H1 (cell line): ENCODE measurements around the gene PLXND1. TPM values are rescaled to one million over a fixed set of nuclear protein-coding genes. Genes with fewer than 3 reads are reported as not detected.

Source experiments
- CTCF ChIA-PET: fragments of 300-600 bp; sonication (Branson Sonifier 250); formaldehyde crosslinking; loops from one replicate; lab custom pipeline; 2021; ENCODE audit not compliant: partially characterized antibody; lab: Charles Lee
- POLR2A ChIA-PET: fragments of 300-600 bp; sonication (Branson Sonifier 250); formaldehyde crosslinking; loops from one replicate; lab custom pipeline; 2021; ENCODE audit warnings: inconsistent platforms; ENCODE audit not compliant: partially characterized antibody; lab: Charles Lee
- DNase-seq, 2 experiments: peaks; one replicate each; pipeline versions ENCODE4 v3.0.0 to v3.0.0-alpha.2; 2010 to 2022; ENCODE audit warnings: low spot score in 2 of 2, low read depth in 1 of 2, mixed read lengths in 1 of 2
- FAIRE-seq: peaks from 2 replicates; lab custom pipeline; 2011; peaks lifted over from hg19 to GRCh38; lab: Jason Lieb, UNC
- H2AFZ ChIP-seq: 2 replicates; pipeline ENCODE4 v1.8.1; 2012; ENCODE audit warnings: low read length, inconsistent platforms
- H2AK5ac ChIP-seq: 2 replicates; pipeline ENCODE4 v1.6.1; 2013; ENCODE audit warnings: low read depth, low read length
- H2BK120ac ChIP-seq: replicated peaks from 2 replicates; pipeline ENCODE3; 2013; ENCODE audit warnings: low read depth, low read length, inconsistent platforms
- H2BK12ac ChIP-seq: 2 replicates; pipeline ENCODE4 v1.6.1; 2013; ENCODE audit warnings: low read depth, low read length
- H2BK15ac ChIP-seq: 2 replicates; pipeline ENCODE4 v1.6.1; 2013; ENCODE audit warnings: low read length
- H2BK20ac ChIP-seq: 2 replicates; pipeline ENCODE4 v1.6.1; 2013; ENCODE audit warnings: low read length
- H2BK5ac ChIP-seq: 2 replicates; pipeline ENCODE4 v1.6.1; 2013; ENCODE audit warnings: low read depth, low read length
- H3K14ac ChIP-seq: 2 replicates; pipeline ENCODE4 v1.6.1; 2013; ENCODE audit warnings: inconsistent platforms; ENCODE audit not compliant: insufficient read length
- H3K18ac ChIP-seq: 2 replicates; pipeline ENCODE4 v1.6.1; 2013; ENCODE audit warnings: low read length; ENCODE audit errors: extremely low read depth
- H3K23ac ChIP-seq: 2 replicates; pipeline ENCODE4 v1.6.1; 2013; ENCODE audit warnings: inconsistent platforms; ENCODE audit not compliant: insufficient read length
- H3K23me2 ChIP-seq: 2 replicates; pipeline ENCODE4 v1.6.1; 2013; ENCODE audit warnings: low read depth, low read length
- H3K27ac ChIP-seq: 2 replicates; pipeline ENCODE4 v1.6.1; 2011; ENCODE audit warnings: low read depth, low read length, inconsistent platforms
- H3K27me3 ChIP-seq, 4 experiments: replicated peaks in 1 of 4; 1 replicate in 1 of 4; 2 replicates in 3 of 4; pipeline versions ENCODE4 v1.6.1 to v1.8.1; 2011 to 2013; ENCODE audit warnings: low read length in 3 of 4, mild to moderate bottlenecking in 3 of 4, inconsistent platforms in 2 of 4, mixed read lengths in 2 of 4, moderate library complexity in 1 of 4; ENCODE audit not compliant: control insufficient read depth in 3 of 4, insufficient read depth in 3 of 4; ENCODE audit errors: extremely low read depth in 1 of 4
- H3K36me3 ChIP-seq, 4 experiments: 2 replicates each; pipeline versions ENCODE4 v1.6.1 to v1.8.1; 2011 to 2013; ENCODE audit warnings: mild to moderate bottlenecking in 4 of 4, low read length in 3 of 4, moderate library complexity in 2 of 4, control low read depth in 1 of 4, inconsistent platforms in 1 of 4; ENCODE audit not compliant: insufficient read depth in 4 of 4, control insufficient read depth in 2 of 4
- H3K4ac ChIP-seq: replicated peaks from 2 replicates; pipeline ENCODE3; 2013; ENCODE audit warnings: low read length, low read depth, mixed read lengths, inconsistent platforms; ENCODE audit not compliant: insufficient read length
- H3K4me1 ChIP-seq, 4 experiments: replicated peaks in 1 of 4; 1 replicate in 1 of 4; 2 replicates in 3 of 4; pipeline versions ENCODE4 v1.6.1 to v1.8.1; 2011 to 2013; ENCODE audit warnings: low read length in 3 of 4, inconsistent platforms in 2 of 4, mixed read lengths in 1 of 4; ENCODE audit not compliant: insufficient read depth in 4 of 4, control insufficient read depth in 3 of 4
- H3K4me2 ChIP-seq, 2 experiments: 2 replicates each; pipeline versions ENCODE4 v1.6.1 to v1.8.1; 2011 to 2013; ENCODE audit warnings: low read depth in 2 of 2, low read length in 2 of 2, control low read depth in 1 of 2, inconsistent platforms in 1 of 2, mild to moderate bottlenecking in 1 of 2; ENCODE audit not compliant: insufficient read depth in 1 of 2
- H3K4me3 ChIP-seq, 4 experiments: fragments of 200-600, 300-600 bp in 1 of 4; sonication (generic), shearing (Covaris generic), sonication (Bioruptor Twin) in 1 of 4; 2 replicates each; pipeline versions ENCODE4 v1.5.1 to v1.8.1; 2011 to 2016; ENCODE audit warnings: low read length in 4 of 4, low read depth in 3 of 4, control low read depth in 2 of 4, inconsistent platforms in 2 of 4, mild to moderate bottlenecking in 2 of 4, mixed read lengths in 1 of 4, moderate library complexity in 1 of 4; ENCODE audit not compliant: insufficient read depth in 2 of 4; ENCODE audit errors: extremely low read depth in 1 of 4
- H3K56ac ChIP-seq: replicated peaks from 2 replicates; pipeline ENCODE3; 2013; ENCODE audit warnings: low read depth, mild to moderate bottlenecking, mixed read lengths, low read length, inconsistent platforms; ENCODE audit not compliant: insufficient read length
- H3K79me1 ChIP-seq: 2 replicates; pipeline ENCODE4 v1.6.1; 2013; ENCODE audit warnings: low read depth, low read length, control low read depth
- H3K79me2 ChIP-seq, 2 experiments: 2 replicates each; pipeline versions ENCODE4 v1.6.1 to v1.8.1; 2012 to 2013; ENCODE audit warnings: low read length in 2 of 2, mild to moderate bottlenecking in 2 of 2, inconsistent platforms in 1 of 2; ENCODE audit not compliant: insufficient read depth in 2 of 2, control insufficient read depth in 1 of 2
- H3K9ac ChIP-seq, 4 experiments: replicated peaks in 1 of 4; 1 replicate in 1 of 4; 2 replicates in 3 of 4; pipeline versions ENCODE4 v1.6.1 to v1.8.1; 2011 to 2013; ENCODE audit warnings: low read depth in 3 of 4, low read length in 3 of 4, control low read depth in 2 of 4, mild to moderate bottlenecking in 2 of 4, moderate library complexity in 2 of 4, inconsistent platforms in 1 of 4; ENCODE audit errors: extremely low read depth in 1 of 4
- H3K9me3 ChIP-seq, 2 experiments: 2 replicates each; pipeline versions ENCODE4 v1.6.1 to v1.8.1; 2012 to 2013; ENCODE audit warnings: mild to moderate bottlenecking in 2 of 2, moderate library complexity in 2 of 2, control low read depth in 1 of 2, inconsistent platforms in 1 of 2, low read depth in 1 of 2, low read length in 1 of 2, mixed read lengths in 1 of 2; ENCODE audit not compliant: insufficient read depth in 2 of 2
- H4K20me1 ChIP-seq, 2 experiments: replicated peaks in 1 of 2; 2 replicates each; pipeline versions ENCODE3 to v1.8.1; 2011 to 2013; ENCODE audit warnings: inconsistent platforms in 2 of 2, low read length in 2 of 2, mild to moderate bottlenecking in 1 of 2; ENCODE audit not compliant: insufficient read depth in 2 of 2, control insufficient read depth in 1 of 2
- H4K5ac ChIP-seq: 2 replicates; pipeline ENCODE4 v1.6.1; 2013; ENCODE audit warnings: low read length, low read depth, mixed read lengths, inconsistent platforms; ENCODE audit not compliant: insufficient read length
- H4K8ac ChIP-seq: 2 replicates; pipeline ENCODE4 v1.8.0; 2013; ENCODE audit warnings: mild to moderate bottlenecking, moderate library complexity, low read length, inconsistent platforms; ENCODE audit not compliant: insufficient read depth; ENCODE audit errors: extremely low read depth
- H4K91ac ChIP-seq: replicated peaks from 2 replicates; pipeline ENCODE3; 2013; ENCODE audit warnings: low read length, mixed read lengths, inconsistent platforms; ENCODE audit not compliant: insufficient read length
- BACH1 ChIP-seq: IDR thresholded peaks from 2 replicates; pipeline ENCODE4 v1.6.1; 2012; ENCODE audit warnings: low read length, improper control_type of control experiment
- CEBPB ChIP-seq: IDR thresholded peaks from 2 replicates; pipeline ENCODE4 v1.6.1; 2012; ENCODE audit warnings: low read depth, low read length
- EZH2 ChIP-seq: fragments of 200-600 bp; sonication (generic); IDR thresholded peaks from 2 replicates; pipeline ENCODE4 v1.7.1; 2012; ENCODE audit warnings: low read depth, mild to moderate bottlenecking, moderate library complexity, low read length, inconsistent platforms; ENCODE audit not compliant: severe bottlenecking
- JUND ChIP-seq: IDR thresholded peaks from 2 replicates; pipeline ENCODE4 v1.6.1; 2011; ENCODE audit warnings: mild to moderate bottlenecking, improper control_type of control experiment, low read length
- NANOG ChIP-seq: IDR thresholded peaks from 2 replicates; pipeline ENCODE4 v1.6.1; 2011; ENCODE audit warnings: low read length, low read depth, mild to moderate bottlenecking, inconsistent platforms; ENCODE audit not compliant: insufficient read depth, poor library complexity, severe bottlenecking
- RXRA ChIP-seq: IDR thresholded peaks from 2 replicates; pipeline ENCODE4 v1.6.1; 2011; ENCODE audit warnings: low read depth, mild to moderate bottlenecking, low read length, moderate library complexity; ENCODE audit not compliant: insufficient read depth
- SIN3A ChIP-seq, 2 experiments: IDR thresholded peaks in 1 of 2; conservative IDR thresholded peaks in 1 of 2; 2 replicates each; pipeline ENCODE4 v1.6.1; 2011 to 2012; ENCODE audit warnings: low read length in 2 of 2, improper control_type of control experiment in 1 of 2, low read depth in 1 of 2, mild to moderate bottlenecking in 1 of 2
- TBP ChIP-seq: IDR thresholded peaks from 2 replicates; pipeline ENCODE4 v1.6.1; 2011; ENCODE audit warnings: low read depth, low read length, improper control_type of control experiment
- WGBS, 2 experiments: shearing (Covaris generic) in 1 of 2; methylation state at CpG; one replicate each; pipeline versions ENCODE4 v1.1.6 to v1.1.7; 2013 to 2015; ENCODE audit warnings: low lambda C conversion rate in 2 of 2, mixed read lengths in 2 of 2, inconsistent platforms in 1 of 2, low coverage in 1 of 2, missing lambda C conversion rate in 1 of 2; ENCODE audit not compliant: insufficient replicate concordance in 2 of 2, insufficient coverage in 1 of 2, insufficient read length in 1 of 2; ENCODE audit errors: extremely low coverage in 1 of 2, missing lambda C conversion rate in 1 of 2; 5-methylcytosine and 5-hydroxymethylcytosine counted together
- polyA plus RNA-seq, 7 experiments: library from polyadenylated mRNA; depleted of rRNA in 3 of 7; stranded (reverse) in 5 of 7; unstranded in 2 of 7; fragments of >200 nt in 5 of 7; fragments of 200-250 nt in 2 of 7; gene quantifications; 1 replicate in 5 of 7; 2 replicates in 1 of 7; 4 replicates in 1 of 7; pipeline versions ENCODE4 v1.2.1 to v1.2.3, GENCODE V29; 2011 to 2013; ENCODE audit warnings: missing spikeins in 2 of 7, mixed read lengths in 2 of 7
- total RNA-seq: library from RNA; stranded (reverse); fragmentation: NEBNext Ultra II Directional; extraction: Animal tissue kit (Norgen Biotek cat#: 25700); gene quantifications from 2 replicates; pipeline ENCODE4 v1.2.1, GENCODE V29; 2021
- TF ChIP-seq, protein P1 (sequence below), 3 experiments: IDR thresholded peaks; 1 replicate in 2 of 3; 2 replicates in 1 of 3; pipeline versions ENCODE4 v1.5.1 to v1.6.1; 2011; ENCODE audit warnings: low read length in 3 of 3, mild to moderate bottlenecking in 3 of 3, inconsistent platforms in 2 of 3, low read depth in 1 of 3, moderate library complexity in 1 of 3; ENCODE audit not compliant: insufficient read depth in 1 of 3; ENCODE audit errors: control extremely low read depth in 1 of 3
- TF ChIP-seq, protein P2 (sequence below): IDR thresholded peaks from 2 replicates; pipeline ENCODE4 v1.6.1; 2011; ENCODE audit warnings: low read length, improper control_type of control experiment

PLXND1 gene
- total and polyA plus RNA-seq, 2 of the 8 experiments (the other 6 are each of a cell fraction or from before 2014, with no cell fraction given): 17.7 to 66.4 TPM

DNA sequence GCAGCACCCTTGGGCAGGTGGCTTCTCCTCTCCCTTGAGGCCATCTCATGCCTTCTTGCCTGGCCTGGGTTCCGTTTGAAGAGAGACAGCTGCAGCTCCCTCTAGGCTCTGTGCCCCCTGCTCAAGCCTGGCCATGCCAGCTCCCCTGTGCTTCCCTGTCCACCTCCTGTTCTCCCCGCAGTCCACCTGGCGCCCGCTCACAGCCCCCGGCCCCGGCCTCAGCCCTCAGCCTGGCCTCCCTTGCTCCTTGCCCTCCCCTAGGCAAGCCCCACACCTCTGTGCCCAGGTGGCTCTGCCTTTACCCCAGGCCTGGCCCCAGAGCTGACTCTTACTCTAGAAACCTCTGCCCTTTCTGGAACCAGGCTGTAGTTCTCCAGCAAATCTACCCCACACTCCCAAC lies 91.9 kb downstream of the PLXND1 start:
- Histone ChIP-seq H2BK120ac (no peak overlapping the region), H3K79me1 (no peaks in the 10 kb centered on the region), H3K18ac (no peak overlapping the region), H3K9ac (no peak overlapping the region), H3K9me3 (no peaks in the 10 kb centered on the region), H2BK5ac (peak overlapping the region; percentile 0; the same call in 1 of the 2 replicates), H3K23ac (no peak overlapping the region), H3K4me2 (no peak overlapping the region), H2AFZ (no peak overlapping the region), H4K20me1 (no peaks in the 10 kb centered on the region), H2BK12ac (no peak overlapping the region), H4K5ac (no peak overlapping the region), H2BK20ac (no peak overlapping the region), H4K8ac (no peak overlapping the region), H3K36me3 (peaks cover 0 to 2% (median 0%) of the 10 kb centered on the region in 4 experiments; a peak in 2 of 8 replicates), H2BK15ac (no peak overlapping the region), H3K23me2 (no peaks in the 10 kb centered on the region), H3K27ac (no peak overlapping the region), H3K79me2 (no peaks in the 10 kb centered on the region), H3K56ac (no peak overlapping the region), H3K14ac (no peak overlapping the region), H3K4me3 (no peak overlapping the region), H3K27me3 (no peaks in the 10 kb centered on the region), H3K4ac (no peak overlapping the region), H2AK5ac (no peak overlapping the region), H4K91ac (no peak overlapping the region), H3K4me1 (no peaks in the 10 kb centered on the region)
- ChIA-PET POLR2A (interaction anchor here (0.6 to 1.2 kb wide), 3 partner anchors 21 to 303 kb away, joined by 3 read pairs; no protein-coding TSS in a partner anchor), CTCF (interaction anchor here (0.7 to 1.9 kb wide), 7 partner anchors 9 to 420 kb away, joined by 3 to 8 read pairs (median 5); partner anchors contain the start of gene RHO)
- no peak for DNase-seq
- WGBS, 2 experiments: 97% methylated on average over 6 of the region's 6 CpGs; no CpG with 5 or more reads in 1 of the 2 experiments
- FAIRE-seq: no peak
- TF ChIP-seq JUND: no peak
- no peak for TF ChIP-seq BACH1
- TF ChIP-seq, protein P1, sequence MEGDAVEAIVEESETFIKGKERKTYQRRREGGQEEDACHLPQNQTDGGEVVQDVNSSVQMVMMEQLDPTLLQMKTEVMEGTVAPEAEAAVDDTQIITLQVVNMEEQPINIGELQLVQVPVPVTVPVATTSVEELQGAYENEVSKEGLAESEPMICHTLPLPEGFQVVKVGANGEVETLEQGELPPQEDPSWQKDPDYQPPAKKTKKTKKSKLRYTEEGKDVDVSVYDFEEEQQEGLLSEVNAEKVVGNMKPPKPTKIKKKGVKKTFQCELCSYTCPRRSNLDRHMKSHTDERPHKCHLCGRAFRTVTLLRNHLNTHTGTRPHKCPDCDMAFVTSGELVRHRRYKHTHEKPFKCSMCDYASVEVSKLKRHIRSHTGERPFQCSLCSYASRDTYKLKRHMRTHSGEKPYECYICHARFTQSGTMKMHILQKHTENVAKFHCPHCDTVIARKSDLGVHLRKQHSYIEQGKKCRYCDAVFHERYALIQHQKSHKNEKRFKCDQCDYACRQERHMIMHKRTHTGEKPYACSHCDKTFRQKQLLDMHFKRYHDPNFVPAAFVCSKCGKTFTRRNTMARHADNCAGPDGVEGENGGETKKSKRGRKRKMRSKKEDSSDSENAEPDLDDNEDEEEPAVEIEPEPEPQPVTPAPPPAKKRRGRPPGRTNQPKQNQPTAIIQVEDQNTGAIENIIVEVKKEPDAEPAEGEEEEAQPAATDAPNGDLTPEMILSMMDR (IDR thresholded peaks at IDR 0.05; ENCODE audit: control extremely low read depth in 1 of 3, insufficient read depth in 1 of 3, low read depth in 1 of 3, low read length in 3 of 3): no peak
- TF ChIP-seq SIN3A (conservative IDR thresholded peaks at IDR 0.05 in 1 of 2, IDR thresholded peaks at IDR 0.05 in 1 of 2; ENCODE audit: low read depth in 1 of 2, low read length in 2 of 2): no peak
- TF ChIP-seq CEBPB: no peak
- no peak for TF ChIP-seq RXRA
- TF ChIP-seq, protein P2, sequence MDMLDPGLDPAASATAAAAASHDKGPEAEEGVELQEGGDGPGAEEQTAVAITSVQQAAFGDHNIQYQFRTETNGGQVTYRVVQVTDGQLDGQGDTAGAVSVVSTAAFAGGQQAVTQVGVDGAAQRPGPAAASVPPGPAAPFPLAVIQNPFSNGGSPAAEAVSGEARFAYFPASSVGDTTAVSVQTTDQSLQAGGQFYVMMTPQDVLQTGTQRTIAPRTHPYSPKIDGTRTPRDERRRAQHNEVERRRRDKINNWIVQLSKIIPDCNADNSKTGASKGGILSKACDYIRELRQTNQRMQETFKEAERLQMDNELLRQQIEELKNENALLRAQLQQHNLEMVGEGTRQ: no peak
- TF ChIP-seq TBP: no peak
- TF ChIP-seq NANOG: no peak
- no peak for TF ChIP-seq EZH2
